Measurements from ENCODE around the gene KIAA1755.

The KIAA1755 gene, protein sequence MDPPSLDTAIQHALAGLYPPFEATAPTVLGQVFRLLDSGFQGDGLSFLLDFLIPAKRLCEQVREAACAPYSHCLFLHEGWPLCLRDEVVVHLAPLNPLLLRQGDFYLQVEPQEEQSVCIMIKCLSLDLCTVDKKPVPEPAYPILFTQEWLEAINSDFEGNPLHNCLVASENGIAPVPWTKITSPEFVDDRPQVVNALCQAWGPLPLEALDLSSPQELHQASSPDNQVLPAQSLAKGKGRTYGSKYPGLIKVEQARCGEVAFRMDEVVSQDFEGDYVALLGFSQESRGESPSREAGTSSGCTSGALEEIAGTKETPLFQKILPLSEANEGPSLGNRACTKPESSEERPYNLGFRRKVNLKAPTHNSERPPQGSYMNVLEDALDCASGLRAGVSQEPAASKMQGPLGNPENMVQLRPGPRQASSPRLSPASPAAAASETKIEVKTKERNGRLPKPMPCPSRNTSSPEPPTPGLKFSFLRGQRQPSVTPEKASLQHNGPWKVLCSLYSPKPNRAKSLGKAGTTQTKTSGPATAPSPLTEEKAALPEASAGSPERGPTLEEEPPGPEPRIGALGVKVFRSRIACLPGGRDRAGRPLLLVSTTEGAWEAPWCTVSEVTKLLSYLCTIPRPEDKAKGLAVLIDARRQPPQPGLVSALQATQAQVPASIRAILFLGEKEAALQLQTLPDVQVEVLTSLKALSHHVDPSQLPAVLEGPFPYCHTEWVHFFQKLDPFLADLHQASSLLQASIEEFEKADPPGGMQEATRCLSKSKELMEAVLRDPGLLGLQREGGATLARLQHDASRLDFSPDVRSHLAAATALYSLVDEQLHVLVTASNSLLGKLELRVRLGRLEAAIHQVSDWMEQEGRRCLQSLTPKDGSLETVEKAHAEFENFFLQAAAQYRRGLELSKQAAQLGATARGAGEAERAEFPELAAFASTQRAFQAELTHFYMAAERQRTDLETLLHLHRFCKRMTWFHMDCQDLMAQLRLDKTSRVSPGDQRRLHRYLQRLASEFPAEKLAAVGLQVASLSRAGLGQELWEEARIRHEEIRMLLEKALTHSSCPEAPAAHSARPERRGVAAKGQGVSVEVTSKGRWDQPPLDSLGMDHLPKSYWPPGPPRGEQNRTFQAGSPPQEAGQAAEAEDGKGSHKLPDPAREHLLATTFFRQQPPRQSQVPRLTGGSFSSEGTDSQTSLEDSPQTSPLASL

DNA sequence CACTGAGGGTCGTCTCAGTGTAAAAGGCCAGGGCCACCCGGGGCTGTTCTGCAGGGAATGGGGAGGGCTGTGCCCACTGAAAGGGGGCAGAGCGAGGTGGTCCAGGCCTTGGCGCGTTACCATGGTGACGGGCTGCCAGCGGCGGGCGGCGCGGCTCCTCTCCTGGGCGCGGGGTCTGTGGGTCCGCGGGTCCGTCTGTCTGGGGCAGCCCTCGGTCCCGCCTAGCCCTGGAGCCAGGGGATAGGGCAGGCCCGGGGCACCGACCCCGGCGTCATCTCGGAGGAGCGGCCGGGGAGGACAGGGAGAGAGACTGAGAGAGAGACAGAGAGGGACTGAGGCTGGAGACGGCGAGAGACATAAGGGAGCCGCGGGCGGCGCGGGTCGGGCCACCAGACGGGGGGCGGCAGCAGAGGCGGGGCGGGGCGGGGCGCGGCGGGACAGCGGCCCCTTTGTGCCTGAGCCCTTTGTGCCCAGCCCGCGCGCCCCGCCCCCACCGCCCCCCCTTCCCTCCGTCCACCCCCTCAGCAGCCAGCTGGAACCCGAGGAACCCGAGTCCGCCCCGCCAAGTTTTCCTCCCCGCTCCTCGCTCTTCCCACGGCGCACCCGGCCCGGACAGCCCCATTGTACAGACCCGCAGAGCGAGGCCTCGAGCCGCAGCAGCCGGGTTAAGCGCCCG is at the start of gene KIAA1755:
TSS of gene KIAA1755 (minus strand) at position 358 of the 676 bp plus-strand sequence. CDS start at position 123, 235 bp downstream.
- in situ Hi-C loops (cut with MboI; ENCODE audit: low sequenced_read_pairs), result no loop called here

DNA sequence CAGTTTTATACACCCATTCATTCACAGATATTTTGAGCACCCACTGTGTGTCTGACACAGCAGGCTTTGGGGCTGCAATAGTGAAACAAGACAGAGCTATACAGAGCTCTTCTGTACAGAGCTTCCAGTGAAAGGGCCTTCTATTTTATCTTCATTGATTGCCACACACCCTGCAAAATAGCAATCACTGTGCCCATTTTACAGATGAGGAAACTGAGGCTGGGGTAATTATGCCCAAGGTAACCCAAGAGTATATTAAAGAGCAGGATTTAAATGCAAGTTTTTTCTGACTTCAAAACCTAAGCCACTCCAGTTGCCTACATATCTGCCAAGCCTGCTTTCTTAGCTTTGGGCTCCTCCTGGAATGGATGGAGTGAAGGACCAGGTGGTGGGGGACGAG is 47.9 kb upstream of the KIAA1755 start:
- in situ Hi-C loops (cut with MboI; ENCODE audit: low sequenced_read_pairs), result loop anchor here (5.0 to 25.0 kb wide), 2 partner anchors 71 to 246 kb away; no protein-coding TSS in a partner anchor

DNA sequence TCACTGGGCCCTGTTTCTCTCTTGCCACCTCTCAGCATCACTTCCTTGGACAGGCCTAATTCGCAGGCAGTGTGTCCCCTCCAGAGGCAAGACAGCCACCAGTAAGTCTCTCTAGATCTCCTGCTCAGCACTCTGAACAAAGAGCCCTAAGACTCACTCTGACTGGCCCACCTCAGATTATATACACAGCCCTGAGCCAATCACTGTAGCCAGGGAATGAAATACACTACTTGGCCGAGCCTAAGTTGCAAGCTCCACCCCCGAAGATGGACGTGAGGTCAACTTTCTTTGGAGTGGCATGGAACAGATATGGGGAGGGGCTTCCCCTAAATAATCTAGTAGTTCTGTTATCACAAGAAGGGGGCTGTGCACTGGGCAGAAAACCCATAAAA is 47.5 kb upstream of the KIAA1755 start:
- in situ Hi-C loops (cut with MboI; ENCODE audit: low sequenced_read_pairs), result loop anchor here (5.0 to 25.0 kb wide), 2 partner anchors 71 to 246 kb away; no protein-coding TSS in a partner anchor

DNA sequence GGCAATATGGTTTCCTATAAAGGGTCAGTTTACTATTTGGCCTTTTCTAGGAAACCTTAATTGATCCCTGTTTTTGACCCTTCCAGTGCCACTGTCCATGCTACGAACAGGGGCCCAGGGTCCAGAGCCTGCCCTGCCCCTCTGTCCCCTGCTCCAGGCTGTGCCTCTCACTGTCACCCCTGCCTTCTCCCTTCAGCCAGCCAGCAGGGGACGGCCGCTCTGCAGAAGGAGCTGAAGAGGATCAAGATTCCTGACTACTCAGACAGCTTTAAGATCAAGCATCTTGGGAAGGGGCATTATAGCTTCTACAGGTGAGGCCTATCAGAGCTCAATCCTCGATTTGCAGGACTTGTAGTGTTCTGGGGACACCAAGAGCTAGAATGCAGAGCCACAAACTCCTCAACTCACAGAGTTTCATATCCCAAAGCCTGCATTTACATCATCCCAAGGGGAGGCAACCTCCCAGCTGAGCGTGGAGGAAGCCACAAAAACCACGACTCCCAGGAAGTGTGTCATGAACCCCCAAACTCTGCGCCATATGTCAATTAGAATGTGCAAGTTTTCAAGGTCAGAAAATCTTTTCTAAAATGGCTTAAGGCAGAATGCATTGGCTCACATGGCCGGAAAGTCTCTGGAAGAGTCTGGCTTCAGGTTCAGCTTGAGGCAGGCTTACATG is 47.0 kb upstream of the KIAA1755 start:
- in situ Hi-C loops (cut with MboI; ENCODE audit: low sequenced_read_pairs), result loop anchor here (5.0 to 25.0 kb wide), 2 partner anchors 70 to 245 kb away; no protein-coding TSS in a partner anchor

DNA sequence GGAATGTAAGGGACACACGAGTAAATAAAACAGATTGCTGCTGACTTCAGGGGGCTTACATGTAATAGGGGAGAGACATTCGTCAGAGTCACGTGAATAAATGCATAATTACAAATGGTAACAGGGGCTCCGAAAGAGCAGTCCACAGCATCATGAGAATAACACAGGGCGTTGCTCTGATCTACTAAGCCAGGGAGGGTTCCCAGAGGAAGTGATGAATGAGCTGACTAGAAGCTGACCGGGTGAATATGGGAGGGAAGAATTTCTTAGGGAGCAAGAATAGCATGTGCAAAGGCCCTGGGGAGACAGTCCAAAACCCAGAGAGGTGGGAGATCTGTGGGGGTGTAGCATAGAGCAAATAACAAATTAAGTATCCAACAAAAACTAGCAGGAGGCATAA is 45.8 kb upstream of the KIAA1755 start:
- in situ Hi-C loops (cut with MboI; ENCODE audit: low sequenced_read_pairs), result loop anchor here (5.0 to 25.0 kb wide), 2 partner anchors 69 to 244 kb away; no protein-coding TSS in a partner anchor

DNA sequence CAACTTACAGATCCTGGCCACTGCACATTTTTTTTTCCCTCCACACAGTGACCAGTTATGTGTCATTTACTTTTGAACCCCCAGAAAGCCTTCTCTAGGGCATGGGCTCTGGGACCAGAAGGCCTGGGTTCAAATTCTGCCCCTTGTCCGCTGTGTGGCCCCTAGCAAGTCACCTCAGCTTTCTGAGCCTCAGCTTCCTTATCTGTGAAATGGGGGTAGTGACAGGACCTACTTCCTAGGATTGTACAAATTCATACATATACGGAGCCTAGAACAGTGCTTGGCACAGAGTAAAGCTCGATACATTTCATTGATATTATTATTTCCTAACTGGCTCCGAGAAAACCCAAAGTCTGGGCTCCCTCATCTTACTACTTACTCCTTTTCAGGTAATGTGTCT is 45.0 kb upstream of the KIAA1755 start:
- in situ Hi-C loops (cut with MboI; ENCODE audit: low sequenced_read_pairs), result loop anchor here (5.0 to 25.0 kb wide), 2 partner anchors 68 to 243 kb away; no protein-coding TSS in a partner anchor

DNA sequence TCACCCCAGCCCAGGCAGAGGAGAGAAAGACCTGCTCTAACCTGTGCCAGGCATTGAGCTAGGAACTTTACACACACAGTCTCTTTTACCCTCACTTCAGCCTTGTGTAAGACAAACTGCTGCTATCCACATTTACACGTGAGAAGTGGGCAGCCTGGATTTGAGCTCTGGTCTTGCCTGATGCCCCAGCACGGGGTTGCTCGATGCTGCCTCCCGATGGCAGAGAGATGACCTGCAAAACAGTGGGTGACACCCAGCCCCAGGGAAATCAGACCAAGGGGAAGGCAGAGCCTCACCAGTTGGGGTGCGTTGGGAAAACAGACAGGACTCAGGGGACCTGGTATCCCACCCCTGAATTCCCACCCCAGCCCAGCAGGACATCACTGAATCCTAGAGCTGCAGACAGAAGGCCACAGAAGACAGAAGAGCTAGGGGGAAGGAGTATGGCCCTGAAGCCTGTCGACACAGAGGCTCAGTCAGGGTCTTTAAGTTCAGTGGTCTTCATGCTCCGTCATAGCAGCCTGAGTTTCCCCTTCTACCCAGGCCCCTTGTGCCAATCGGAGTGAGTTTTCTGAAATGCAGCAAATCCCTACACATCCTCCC is 44.4 kb upstream of the KIAA1755 start:
- in situ Hi-C loops (cut with MboI; ENCODE audit: low sequenced_read_pairs), result loop anchor here (5.0 to 25.0 kb wide), 2 partner anchors 68 to 243 kb away; no protein-coding TSS in a partner anchor

DNA sequence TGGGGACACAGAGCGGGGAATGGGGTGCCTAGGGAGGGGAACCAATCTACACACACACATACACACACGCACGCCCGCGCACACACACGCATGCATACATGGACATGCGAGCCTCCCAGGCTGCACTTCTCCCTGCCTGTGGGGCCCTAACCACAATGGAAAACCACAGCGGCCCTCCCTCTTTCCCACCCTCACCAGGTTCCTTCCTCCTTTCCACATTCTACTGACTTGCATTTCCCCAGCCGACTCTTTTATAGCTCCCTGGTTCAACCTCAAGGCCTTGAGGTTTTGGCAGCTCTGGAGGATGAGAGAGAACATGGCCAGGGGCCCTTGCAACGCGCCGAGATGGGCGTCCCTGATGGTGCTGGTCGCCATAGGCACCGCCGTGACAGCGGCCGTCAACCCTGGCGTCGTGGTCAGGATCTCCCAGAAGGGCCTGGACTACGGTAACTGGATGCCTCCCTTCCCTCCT is 43.4 kb upstream of the KIAA1755 start, which contains the start of gene BPI:
TSS of gene BPI (plus strand) at position 249 of the 472 bp plus-strand sequence. CDS start at position 317, 68 bp downstream.
- in situ Hi-C loops (cut with MboI; ENCODE audit: low sequenced_read_pairs), result loop anchor here (25.0 kb wide), 1 partner anchor 242 kb away; no protein-coding TSS in a partner anchor

DNA sequence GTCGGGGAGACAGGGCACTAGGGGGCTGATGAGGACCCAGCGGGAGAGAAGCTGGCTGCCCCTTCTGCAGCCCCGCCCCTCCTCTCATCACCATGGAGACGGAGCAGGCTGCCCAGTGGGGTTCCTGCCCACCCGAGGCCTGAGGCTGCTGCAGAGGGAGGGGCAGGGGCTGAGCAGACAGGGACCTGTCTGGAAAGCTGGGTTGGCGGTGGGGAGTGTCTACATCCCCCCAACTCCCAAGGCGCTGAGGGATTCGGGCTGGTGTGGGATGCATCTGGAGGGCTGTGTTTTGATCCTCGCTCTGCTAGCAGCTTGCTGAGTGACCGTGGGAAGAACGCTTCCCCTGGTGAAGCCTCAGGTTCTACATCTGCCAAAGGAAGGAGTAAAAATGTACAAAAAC is 42.3 kb upstream of the KIAA1755 start:
- in situ Hi-C loops (cut with MboI; ENCODE audit: low sequenced_read_pairs), result loop anchor here (25.0 kb wide), 1 partner anchor 240 kb away; no protein-coding TSS in a partner anchor

DNA sequence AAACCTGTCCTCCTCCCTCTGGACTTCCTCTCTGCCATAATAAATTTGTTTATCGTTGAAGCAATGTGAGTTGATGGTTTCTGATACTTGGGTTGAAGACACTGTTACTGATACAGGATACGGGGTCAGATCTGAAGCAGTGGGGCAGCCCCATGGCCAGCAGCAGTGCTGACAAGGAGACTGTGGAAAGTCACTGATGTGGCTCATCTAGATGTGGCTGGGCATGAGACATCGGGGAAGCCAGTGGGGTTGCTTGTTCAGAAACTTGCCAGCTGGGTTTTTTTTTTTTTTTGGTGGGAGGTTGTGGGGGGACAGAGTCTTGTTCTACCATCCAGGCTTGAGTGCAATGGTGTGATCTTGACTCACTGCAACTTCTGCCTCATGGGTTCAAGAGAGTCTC is 40.8 kb upstream of the KIAA1755 start:
- in situ Hi-C loops (cut with MboI; ENCODE audit: low sequenced_read_pairs), result loop anchor here (25.0 kb wide), 1 partner anchor 239 kb away; no protein-coding TSS in a partner anchor

DNA sequence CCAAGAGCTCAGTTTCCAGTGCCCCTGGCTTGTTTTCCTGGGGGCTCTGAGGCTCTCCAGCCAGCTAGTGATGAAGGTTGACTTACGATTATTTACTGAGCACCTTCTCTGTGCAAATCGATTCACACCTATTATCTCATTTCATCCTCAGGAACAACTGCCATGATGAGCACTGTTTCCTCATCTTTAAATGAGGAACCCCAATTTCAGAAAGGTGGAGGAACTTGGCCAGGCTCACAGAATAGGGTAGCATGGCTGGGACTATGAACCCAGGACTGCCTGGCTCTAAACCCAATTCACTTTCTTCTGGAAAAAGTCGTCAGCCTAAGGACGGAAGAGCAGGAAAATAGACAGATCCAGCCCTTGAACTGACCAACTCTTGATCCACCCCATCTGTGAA is 39.9 kb upstream of the KIAA1755 start:
- in situ Hi-C loops (cut with MboI; ENCODE audit: low sequenced_read_pairs), result loop anchor here (25.0 kb wide), 1 partner anchor 238 kb away; no protein-coding TSS in a partner anchor

DNA sequence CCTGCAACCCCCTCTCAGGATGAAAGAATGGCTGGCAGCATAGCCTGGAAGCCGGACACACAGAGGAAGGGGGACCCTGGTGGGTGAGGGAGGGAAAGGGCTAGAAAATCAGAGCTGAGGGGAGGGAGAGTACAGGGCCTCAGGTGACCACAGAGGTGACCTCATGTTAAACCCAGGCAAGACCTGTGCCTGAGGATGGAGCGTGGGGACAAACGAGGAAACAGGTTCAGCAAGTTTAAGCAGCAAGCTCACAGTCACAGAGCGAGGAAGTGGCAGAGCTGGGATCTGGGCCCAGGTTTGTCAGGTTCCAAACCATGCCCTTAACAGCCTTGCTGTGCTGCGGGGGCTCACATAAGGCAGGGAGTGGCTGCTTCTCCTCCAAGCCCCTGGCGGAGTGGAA is 39.4 kb upstream of the KIAA1755 start:
- in situ Hi-C loops (cut with MboI; ENCODE audit: low sequenced_read_pairs), result loop anchor here (25.0 kb wide), 1 partner anchor 238 kb away; no protein-coding TSS in a partner anchor

DNA sequence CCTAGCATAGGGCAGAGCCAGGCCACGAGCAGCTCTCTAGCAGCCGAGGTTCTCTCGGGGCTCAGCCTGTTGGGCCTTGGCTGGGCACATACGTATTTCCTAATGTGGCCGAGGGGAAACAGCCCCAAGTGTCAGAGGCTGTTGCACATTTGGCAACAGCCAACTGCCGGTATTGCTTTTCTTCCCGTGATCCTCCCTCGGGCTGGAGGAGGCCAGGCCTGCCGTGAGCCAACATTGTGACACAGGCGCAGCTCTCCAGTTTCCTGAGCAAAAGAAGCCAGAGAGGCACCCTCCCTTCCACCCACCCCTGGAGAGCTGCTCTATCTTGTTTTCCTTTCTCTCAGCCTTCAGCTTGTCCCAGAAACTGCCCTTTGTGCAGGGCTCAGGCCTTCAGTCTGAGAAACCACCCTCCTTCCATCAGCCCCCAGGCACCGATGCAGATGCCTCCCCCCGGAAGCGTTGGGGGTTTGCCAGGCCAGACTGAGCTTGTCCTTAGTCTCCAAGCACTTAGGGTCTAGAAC is 38.3 kb upstream of the KIAA1755 start:
- in situ Hi-C loops (cut with MboI; ENCODE audit: low sequenced_read_pairs), result no loop called here

DNA sequence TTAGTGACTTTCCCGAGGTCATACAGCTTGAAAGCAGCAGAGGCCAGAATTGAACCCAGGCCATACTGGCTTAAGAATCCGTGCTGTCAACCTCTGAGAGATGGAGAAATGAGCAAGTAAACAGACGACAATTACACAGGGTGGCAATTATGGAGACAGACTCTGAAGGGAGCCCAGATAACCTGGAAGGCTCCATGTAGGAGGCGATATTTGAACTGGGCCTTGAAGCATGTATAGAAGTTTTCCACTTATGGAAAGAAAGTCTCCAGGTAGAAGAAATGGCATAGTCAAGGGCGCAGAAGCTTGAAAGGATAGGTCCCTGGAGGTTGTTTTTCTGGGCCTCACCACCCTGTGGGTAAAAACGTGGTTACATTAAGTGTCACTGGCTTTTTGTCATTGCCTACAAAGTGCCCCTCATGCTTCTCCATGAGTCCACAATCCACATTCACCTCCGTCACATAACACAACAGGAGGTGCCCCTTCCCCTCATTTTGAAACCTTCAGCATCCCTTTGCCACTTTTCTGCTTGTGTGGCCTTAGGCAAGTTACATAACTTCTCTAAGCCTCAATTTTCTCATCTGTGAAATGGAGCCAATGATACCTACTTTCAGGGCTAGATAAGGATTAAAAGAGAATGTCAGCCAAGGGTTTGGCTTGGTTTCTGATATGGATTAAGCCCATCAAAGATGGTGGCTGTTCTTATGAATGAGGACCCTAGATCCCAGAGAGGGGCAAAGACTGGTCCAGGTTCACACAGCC is 37.6 kb upstream of the KIAA1755 start:
- in situ Hi-C loops (cut with MboI; ENCODE audit: low sequenced_read_pairs), result no loop called here

DNA sequence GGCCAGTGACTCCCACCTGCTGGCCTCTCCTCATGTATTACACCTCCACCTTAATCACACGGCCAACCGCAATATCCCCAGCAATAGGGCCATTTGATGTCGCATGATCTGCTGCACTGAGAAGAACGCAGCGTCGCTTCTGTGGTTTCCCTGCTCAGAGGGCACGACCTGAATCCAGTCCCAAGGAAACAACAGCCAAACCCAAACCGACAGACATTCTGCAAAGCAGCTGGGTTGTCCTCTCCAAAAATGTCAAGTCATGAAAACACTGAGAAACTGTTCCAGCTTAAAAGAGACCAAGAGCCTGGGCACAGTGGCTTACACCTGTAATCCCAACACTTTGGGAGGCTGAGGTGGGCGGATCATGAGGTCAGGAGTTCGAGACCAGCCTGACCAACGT is 35.9 kb upstream of the KIAA1755 start:
- in situ Hi-C loops (cut with MboI; ENCODE audit: low sequenced_read_pairs), result no loop called here

DNA sequence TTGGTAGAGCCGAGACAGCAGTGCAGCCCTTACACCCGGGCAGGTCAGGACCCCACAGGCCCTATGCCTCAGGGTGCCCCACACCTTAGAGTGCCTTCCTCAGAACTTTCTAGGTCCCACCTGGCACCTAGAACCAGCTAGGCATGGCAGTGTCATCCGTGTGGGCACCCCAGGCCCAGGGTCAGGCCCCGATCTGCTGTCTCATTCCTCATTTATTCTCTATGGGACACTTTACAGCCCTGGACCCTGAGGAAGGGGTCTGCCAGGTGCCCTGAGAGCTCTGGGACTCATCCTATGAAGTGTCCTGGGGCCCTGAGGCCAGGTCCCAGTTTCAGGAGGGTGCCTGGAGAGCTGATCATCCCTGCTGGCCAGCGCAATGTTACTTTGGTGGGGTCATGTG is 35.3 kb upstream of the KIAA1755 start:
- in situ Hi-C loops (cut with MboI; ENCODE audit: low sequenced_read_pairs), result no loop called here

DNA sequence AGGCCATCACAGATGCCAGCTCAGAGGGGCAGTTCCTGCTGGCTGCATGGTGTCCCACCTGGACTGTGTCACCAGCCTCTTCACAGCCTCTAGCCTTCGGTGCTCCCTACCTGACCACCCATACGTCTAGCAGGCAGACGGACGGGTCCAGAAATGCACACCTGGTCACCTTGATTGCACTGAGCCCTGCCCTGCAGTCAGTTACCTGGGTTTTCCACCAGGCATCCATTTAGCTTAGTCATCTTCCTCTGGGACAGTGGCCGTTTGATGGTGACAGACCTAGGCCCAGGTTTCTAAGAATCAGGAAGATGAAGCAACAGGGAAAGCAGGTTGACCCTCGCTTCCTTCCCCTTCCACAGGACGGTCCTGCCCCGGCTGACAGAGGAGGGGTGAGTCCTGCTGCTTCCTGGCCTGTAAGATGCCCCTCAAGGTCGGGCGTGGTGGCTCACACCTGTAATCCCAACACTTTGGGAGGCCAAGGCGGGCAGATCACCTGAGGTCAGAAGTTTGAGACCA is 33.6 kb upstream of the KIAA1755 start:
- in situ Hi-C loops (cut with MboI; ENCODE audit: low sequenced_read_pairs), result no loop called here
